ENCODE data around the gene SYT12.

DNA sequence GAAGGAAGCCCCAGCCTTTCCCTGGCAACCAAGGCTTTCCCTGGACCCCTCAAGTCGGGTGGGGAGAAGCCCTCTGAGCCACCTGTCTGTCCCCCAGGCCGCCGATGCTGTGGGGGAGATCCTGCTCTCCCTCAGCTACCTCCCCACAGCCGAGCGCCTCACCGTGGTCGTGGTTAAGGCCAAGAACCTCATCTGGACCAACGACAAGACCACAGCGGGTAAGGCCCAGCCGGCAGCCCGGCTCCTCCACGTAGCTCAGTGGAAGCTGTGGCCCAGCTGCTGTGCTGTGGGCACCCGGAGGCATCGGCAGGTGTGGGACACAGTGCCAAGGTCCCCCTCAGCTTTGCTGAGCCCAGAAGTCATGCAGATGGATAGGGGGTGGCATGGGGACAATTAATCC is 21.6 kb downstream of the SYT12 start:
- TF ChIP-seq HDAC6 (IDR thresholded peaks at IDR 0.05; ENCODE audit: low read depth, low read length) (no peak), NR2F1 (CRISPR knock-in tag; IDR thresholded peaks at IDR 0.05) (no peak), DPF2 (CRISPR knock-in tag; IDR thresholded peaks at IDR 0.05; ENCODE audit: borderline replicate concordance, low read depth) (no peak)

All from HepG2 (cell line).